Measurements from ENCODE around the gene REEP6.
"Not testable (repeated sequence)": the region's sequence is repeated elsewhere in the genome, so short reads cannot be mapped to it uniquely, and the experiment has no call there.

Gene REEP6

GRCh38 chr19:1475751-1476437, 15.1 kb upstream of the REEP6 start:
- H3K4me1 ChIP-seq (ENCODE audit: control insufficient read depth, insufficient read depth, low read length) = peaks cover 12% of the 10 kb centered on the region

GRCh38 chr19:1477056-1477455, 13.9 kb upstream of the REEP6 start:
- not testable (repeated sequence) for H3K36me3 ChIP-seq (ENCODE audit: control insufficient read depth, insufficient read depth, low read length); H3K9ac ChIP-seq (ENCODE audit: low read length); H3K4me1 ChIP-seq (ENCODE audit: control insufficient read depth, insufficient read depth, low read length); H3K27ac ChIP-seq (ENCODE audit: low read depth, low read length); H3K4me3 ChIP-seq (ENCODE audit: low read depth, low read length); H3K9me3 ChIP-seq (ENCODE audit: control insufficient read depth, insufficient read depth, low read depth, low read length)
- peaks cover 22% of the 10 kb centered on the region for H3K27me3 ChIP-seq (ENCODE audit: control insufficient read depth, insufficient read depth, low read length)

More at GRCh38 chr19:1475751-1476437, 15.1 kb upstream of the REEP6 start:
- no peak overlapping the region for H3K27ac ChIP-seq (ENCODE audit: low read depth, low read length)
- no peaks in the 10 kb centered on the region for H3K9me3 ChIP-seq (ENCODE audit: control insufficient read depth, insufficient read depth, low read depth, low read length)
- no peak overlapping the region for H3K4me3 ChIP-seq (ENCODE audit: low read depth, low read length)
- H3K36me3 ChIP-seq (ENCODE audit: control insufficient read depth, insufficient read depth, low read length) = peaks cover 5% of the 10 kb centered on the region; the same call in 1 of the 2 replicates
- H3K9ac ChIP-seq (ENCODE audit: low read length) = no peak overlapping the region
- peaks cover 34% of the 10 kb centered on the region for H3K27me3 ChIP-seq (ENCODE audit: control insufficient read depth, insufficient read depth, low read length)

DNA sequence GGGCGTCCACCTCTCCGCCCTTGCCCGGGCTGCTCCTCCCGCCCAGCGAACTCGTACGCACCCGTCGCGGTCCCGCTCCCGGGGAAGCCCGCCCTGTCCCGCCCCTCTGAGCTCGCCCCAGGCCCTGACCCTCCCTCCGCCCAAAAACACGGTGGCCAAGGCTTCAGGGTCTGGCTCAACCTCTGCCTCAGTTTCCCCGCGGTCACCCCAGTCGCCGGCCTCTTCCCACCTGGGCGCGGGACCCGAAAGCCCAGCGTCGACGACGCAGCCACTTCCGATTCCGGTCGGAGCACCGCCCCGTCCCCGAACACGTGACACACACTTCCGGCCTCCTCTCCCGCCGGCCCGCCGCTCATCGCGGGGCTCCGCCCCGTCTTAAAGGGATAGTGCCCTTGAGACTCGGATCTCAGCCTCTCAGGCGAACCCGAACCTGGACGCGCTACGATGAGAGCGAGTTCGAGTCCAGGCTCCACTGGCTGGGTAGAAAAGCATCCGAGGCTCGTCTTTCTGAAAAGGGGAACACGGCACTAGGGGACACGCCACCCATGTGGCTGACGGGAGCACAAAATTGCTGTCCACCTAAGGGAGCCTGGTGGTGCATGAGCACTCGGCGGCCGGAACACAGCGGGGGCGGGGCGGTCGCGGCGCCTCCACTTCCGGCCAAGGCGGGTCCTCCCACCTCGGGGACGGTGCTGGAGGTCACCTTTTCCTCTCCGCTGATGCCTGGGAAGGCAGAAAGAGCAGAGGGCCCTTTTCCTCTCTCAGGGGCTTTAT, 11.9 kb upstream of the REEP6 start, which contains the start of gene C19orf25:
TSS of gene C19orf25 (minus strand) at position 282 of the 774 bp plus-strand sequence. CDS start 312 bp downstream, outside the sequence.
- Histone ChIP-seq H3K4me3 (ENCODE audit: low read depth, low read length) (peak within 1 kb of the TSS; percentile 90), H3K27ac (ENCODE audit: low read depth, low read length) (peak within 1 kb of the TSS; percentile 89), H3K27me3 (ENCODE audit: control insufficient read depth, insufficient read depth, low read length) (peaks cover 2% of the 10 kb centered on the region; the same call in 1 of the 2 replicates), H3K4me1 (ENCODE audit: control insufficient read depth, insufficient read depth, low read length) (no peaks in the 10 kb centered on the region), H3K9ac (ENCODE audit: low read length) (peak within 1 kb of the TSS; percentile 97), H3K9me3 (ENCODE audit: control insufficient read depth, insufficient read depth, low read depth, low read length) (no peaks in the 10 kb centered on the region), H3K36me3 (ENCODE audit: control insufficient read depth, insufficient read depth, low read length) (peaks cover 5% of the 10 kb centered on the region; the same call in 1 of the 2 replicates)

- Histone ChIP-seq H3K27me3 (ENCODE audit: control insufficient read depth, insufficient read depth, low read length) (no peaks in the 10 kb centered on the region), H3K36me3 (ENCODE audit: control insufficient read depth, insufficient read depth, low read length) (no peaks in the 10 kb centered on the region; the same call in 1 of the 2 replicates), H3K9me3 (ENCODE audit: control insufficient read depth, insufficient read depth, low read depth, low read length) (no peaks in the 10 kb centered on the region), H3K9ac (ENCODE audit: low read length) (no peak overlapping the region), H3K4me3 (ENCODE audit: low read depth, low read length) (no peak overlapping the region), H3K27ac (ENCODE audit: low read depth, low read length) (no peak overlapping the region), H3K4me1 (ENCODE audit: control insufficient read depth, insufficient read depth, low read length) (no peaks in the 10 kb centered on the region)
Observed at GRCh38 chr19:1481224-1481892, 9.6 kb upstream of the REEP6 start.

GRCh38 chr19:1481893-1482360, 9.1 kb upstream of the REEP6 start:
- no peak overlapping the region for H3K9ac ChIP-seq (ENCODE audit: low read length)
- H3K9me3 ChIP-seq (ENCODE audit: control insufficient read depth, insufficient read depth, low read depth, low read length) = no peaks in the 10 kb centered on the region
- no peaks in the 10 kb centered on the region for H3K27me3 ChIP-seq (ENCODE audit: control insufficient read depth, insufficient read depth, low read length)
- H3K27ac ChIP-seq (ENCODE audit: low read depth, low read length) = no peak overlapping the region
- no peak overlapping the region for H3K4me3 ChIP-seq (ENCODE audit: low read depth, low read length)
- no peaks in the 10 kb centered on the region for H3K36me3 ChIP-seq (ENCODE audit: control insufficient read depth, insufficient read depth, low read length)
- H3K4me1 ChIP-seq (ENCODE audit: control insufficient read depth, insufficient read depth, low read length) = no peaks in the 10 kb centered on the region

GRCh38 chr19:1482361-1483130, 8.4 kb upstream of the REEP6 start:
- Histone ChIP-seq H3K9me3 (ENCODE audit: control insufficient read depth, insufficient read depth, low read depth, low read length) (no peaks in the 10 kb centered on the region), H3K4me1 (ENCODE audit: control insufficient read depth, insufficient read depth, low read length) (no peaks in the 10 kb centered on the region), H3K4me3 (ENCODE audit: low read depth, low read length) (no peak overlapping the region), H3K27me3 (ENCODE audit: control insufficient read depth, insufficient read depth, low read length) (no peaks in the 10 kb centered on the region), H3K27ac (ENCODE audit: low read depth, low read length) (no peak overlapping the region), H3K36me3 (ENCODE audit: control insufficient read depth, insufficient read depth, low read length) (no peaks in the 10 kb centered on the region), H3K9ac (ENCODE audit: low read length) (no peak overlapping the region)

GRCh38 chr19:1483131-1483978, 7.6 kb upstream of the REEP6 start:
- Histone ChIP-seq H3K27ac (ENCODE audit: low read depth, low read length) (no peak overlapping the region), H3K9me3 (ENCODE audit: control insufficient read depth, insufficient read depth, low read depth, low read length) (no peaks in the 10 kb centered on the region), H3K9ac (ENCODE audit: low read length) (no peak overlapping the region), H3K4me1 (ENCODE audit: control insufficient read depth, insufficient read depth, low read length) (no peaks in the 10 kb centered on the region), H3K4me3 (ENCODE audit: low read depth, low read length) (no peak overlapping the region), H3K27me3 (ENCODE audit: control insufficient read depth, insufficient read depth, low read length) (no peaks in the 10 kb centered on the region), H3K36me3 (ENCODE audit: control insufficient read depth, insufficient read depth, low read length) (no peaks in the 10 kb centered on the region)

GRCh38 chr19:1483979-1484428, 7.0 kb upstream of the REEP6 start:
- Histone ChIP-seq H3K27me3 (ENCODE audit: control insufficient read depth, insufficient read depth, low read length) (no peaks in the 10 kb centered on the region), H3K4me3 (ENCODE audit: low read depth, low read length) (no peak overlapping the region), H3K27ac (ENCODE audit: low read depth, low read length) (no peak overlapping the region), H3K9me3 (ENCODE audit: control insufficient read depth, insufficient read depth, low read depth, low read length) (no peaks in the 10 kb centered on the region), H3K36me3 (ENCODE audit: control insufficient read depth, insufficient read depth, low read length) (no peaks in the 10 kb centered on the region), H3K4me1 (ENCODE audit: control insufficient read depth, insufficient read depth, low read length) (no peaks in the 10 kb centered on the region), H3K9ac (ENCODE audit: low read length) (no peak overlapping the region)

DNA sequence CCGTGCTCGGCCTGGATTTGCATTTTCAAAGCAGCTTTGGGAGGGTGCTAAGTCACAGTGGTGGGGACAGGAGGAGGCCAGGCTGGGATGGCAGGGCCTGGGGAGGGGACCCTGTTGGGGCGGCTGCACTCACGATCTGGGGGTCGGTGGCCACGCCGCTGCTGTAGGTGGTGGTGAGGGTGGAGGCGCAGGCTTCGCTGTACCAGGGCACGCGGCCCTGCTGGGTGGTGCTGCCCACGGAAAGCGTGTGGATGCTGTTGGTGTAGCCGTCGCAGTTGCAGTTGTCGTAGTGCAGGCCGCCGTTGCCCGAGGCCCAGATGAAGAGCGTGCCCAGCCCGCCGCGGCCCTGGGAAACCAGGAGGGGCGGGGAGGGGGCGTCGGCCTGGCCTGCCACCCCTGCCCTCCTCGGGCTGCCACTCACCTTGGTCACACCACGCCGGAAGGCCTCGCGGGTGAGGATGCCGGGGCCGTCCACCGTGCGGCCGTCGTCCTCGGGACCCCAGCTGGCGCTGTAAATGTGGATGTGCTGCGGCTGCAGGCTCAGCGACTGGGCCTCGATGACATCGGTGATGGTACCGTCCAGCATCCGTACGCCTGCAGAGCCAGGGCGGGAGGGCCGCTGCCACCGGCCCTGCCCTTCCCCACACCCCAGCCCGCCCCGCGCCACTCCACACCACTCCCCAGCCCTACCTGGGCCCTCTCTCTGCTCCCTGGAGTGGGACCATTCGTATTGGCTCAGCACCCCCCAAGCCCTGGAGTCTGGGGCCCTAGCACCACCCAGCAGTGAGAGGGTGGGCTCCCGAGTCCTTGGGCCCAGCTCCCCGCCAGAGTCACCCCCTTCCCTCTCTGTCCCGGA, 4.0 kb upstream of the REEP6 start:
- Histone ChIP-seq H3K27ac (ENCODE audit: low read depth, low read length) (no peak overlapping the region), H3K4me1 (ENCODE audit: control insufficient read depth, insufficient read depth, low read length) (peaks cover 5% of the 10 kb centered on the region; the same call in 1 of the 2 replicates), H3K9ac (ENCODE audit: low read length) (no peak overlapping the region), H3K9me3 (ENCODE audit: control insufficient read depth, insufficient read depth, low read depth, low read length) (no peaks in the 10 kb centered on the region), H3K4me3 (ENCODE audit: low read depth, low read length) (no peak overlapping the region), H3K36me3 (ENCODE audit: control insufficient read depth, insufficient read depth, low read length) (no peaks in the 10 kb centered on the region), H3K27me3 (ENCODE audit: control insufficient read depth, insufficient read depth, low read length) (peaks cover 10% of the 10 kb centered on the region)

Data from HUES6 (cell line).